ENCODE results near the gene CHCHD3. TPM values are rescaled to one million over a fixed set of nuclear protein-coding genes. Genes with fewer than 3 reads are reported as not detected.

Gene CHCHD3
- total RNA-seq, 1 donor, result 99.7 TPM

GRCh38 chr7:133118261-133118660, 36.4 kb upstream of the CHCHD3 start:
- TF ChIP-seq, protein P1, sequence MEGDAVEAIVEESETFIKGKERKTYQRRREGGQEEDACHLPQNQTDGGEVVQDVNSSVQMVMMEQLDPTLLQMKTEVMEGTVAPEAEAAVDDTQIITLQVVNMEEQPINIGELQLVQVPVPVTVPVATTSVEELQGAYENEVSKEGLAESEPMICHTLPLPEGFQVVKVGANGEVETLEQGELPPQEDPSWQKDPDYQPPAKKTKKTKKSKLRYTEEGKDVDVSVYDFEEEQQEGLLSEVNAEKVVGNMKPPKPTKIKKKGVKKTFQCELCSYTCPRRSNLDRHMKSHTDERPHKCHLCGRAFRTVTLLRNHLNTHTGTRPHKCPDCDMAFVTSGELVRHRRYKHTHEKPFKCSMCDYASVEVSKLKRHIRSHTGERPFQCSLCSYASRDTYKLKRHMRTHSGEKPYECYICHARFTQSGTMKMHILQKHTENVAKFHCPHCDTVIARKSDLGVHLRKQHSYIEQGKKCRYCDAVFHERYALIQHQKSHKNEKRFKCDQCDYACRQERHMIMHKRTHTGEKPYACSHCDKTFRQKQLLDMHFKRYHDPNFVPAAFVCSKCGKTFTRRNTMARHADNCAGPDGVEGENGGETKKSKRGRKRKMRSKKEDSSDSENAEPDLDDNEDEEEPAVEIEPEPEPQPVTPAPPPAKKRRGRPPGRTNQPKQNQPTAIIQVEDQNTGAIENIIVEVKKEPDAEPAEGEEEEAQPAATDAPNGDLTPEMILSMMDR (IDR thresholded peaks at IDR 0.05; ENCODE audit: insufficient read depth, low read length), result no peak
- no peak for DNase-seq (ENCODE audit: low read depth)

GRCh38 chr7:133117452-133117851, 35.6 kb upstream of the CHCHD3 start:
- TF ChIP-seq, protein P1 (IDR thresholded peaks at IDR 0.05; ENCODE audit: insufficient read depth, low read length), result no peak
- no peak for DNase-seq (ENCODE audit: low read depth)
- no peak overlapping the region for H3K4me3 ChIP-seq (ENCODE audit: low read depth, low read length)

More at GRCh38 chr7:133118261-133118660, 36.4 kb upstream of the CHCHD3 start:
- no peak overlapping the region for H3K4me3 ChIP-seq (ENCODE audit: low read depth, low read length)

GRCh38 chr7:133115596-133115995, 33.7 kb upstream of the CHCHD3 start:
- no peak overlapping the region for H3K4me3 ChIP-seq (ENCODE audit: low read depth, low read length)
- TF ChIP-seq, protein P1 (IDR thresholded peaks at IDR 0.05; ENCODE audit: insufficient read depth, low read length), result no peak
- no peak for DNase-seq (ENCODE audit: low read depth)

DNA sequence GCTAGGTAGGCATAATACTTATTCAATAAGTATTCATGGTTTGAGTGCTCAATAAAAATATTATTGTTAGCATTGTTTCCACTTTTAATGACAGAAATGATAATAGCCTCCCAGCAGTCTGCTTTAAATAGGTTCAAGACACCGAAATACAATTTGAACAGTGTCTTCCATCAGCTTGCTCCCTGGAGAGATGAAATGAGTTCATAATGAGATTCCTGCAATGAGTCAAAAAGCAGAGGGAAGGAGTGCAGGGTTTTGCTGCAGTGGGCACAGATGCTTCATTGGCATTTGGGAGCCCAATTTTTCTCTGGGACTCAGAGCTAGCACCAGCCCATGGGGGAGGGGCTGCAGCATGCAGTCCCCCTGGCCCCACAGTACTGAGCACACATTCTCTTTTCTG, 32.6 kb upstream of the CHCHD3 start:
- H3K4me3 ChIP-seq (ENCODE audit: low read depth, low read length), result no peak overlapping the region
- TF ChIP-seq, protein P1 (IDR thresholded peaks at IDR 0.05; ENCODE audit: insufficient read depth, low read length), result no peak
- no peak for DNase-seq (ENCODE audit: low read depth)

GRCh38 chr7:133112976-133113375, 31.1 kb upstream of the CHCHD3 start:
- H3K4me3 ChIP-seq (ENCODE audit: low read depth, low read length), result no peak overlapping the region
- TF ChIP-seq, protein P1 (IDR thresholded peaks at IDR 0.05; ENCODE audit: insufficient read depth, low read length), result no peak
- no peak for DNase-seq (ENCODE audit: low read depth)

DNA sequence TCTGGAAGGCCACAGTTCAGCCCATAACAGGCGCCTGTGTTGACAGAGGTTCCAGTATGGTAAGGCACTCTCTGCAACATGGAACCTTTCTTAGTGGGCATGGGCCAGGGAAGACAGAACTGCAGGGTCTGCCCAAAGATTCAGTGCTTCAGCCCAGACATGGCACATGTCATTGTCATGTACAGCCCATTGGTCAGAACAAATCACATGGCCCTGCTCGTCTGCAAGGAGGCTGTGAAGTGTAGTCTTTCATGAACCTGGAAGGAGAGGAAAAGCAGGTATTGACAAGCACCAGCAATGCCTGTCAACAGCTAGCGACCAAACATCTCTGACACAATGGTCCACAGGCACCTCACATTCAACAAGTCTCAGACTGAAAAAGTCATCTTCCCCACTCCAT, 30.4 kb upstream of the CHCHD3 start:
- no peak overlapping the region for H3K4me3 ChIP-seq (ENCODE audit: low read depth, low read length)
- no peak for DNase-seq (ENCODE audit: low read depth)
- TF ChIP-seq, protein P1 (IDR thresholded peaks at IDR 0.05; ENCODE audit: insufficient read depth, low read length), result no peak

GRCh38 chr7:133110312-133110711, 28.4 kb upstream of the CHCHD3 start:
- TF ChIP-seq, protein P1 (IDR thresholded peaks at IDR 0.05; ENCODE audit: insufficient read depth, low read length), result no peak

More at GRCh38 chr7:133110312-133110711, 28.4 kb upstream of the CHCHD3 start:
- no peak overlapping the region for H3K4me3 ChIP-seq (ENCODE audit: low read depth, low read length)
- DNase-seq (ENCODE audit: low read depth), result no peak
